NCI-H748 (cell line): ENCODE data around the gene G0S2.
"Not testable (repeated sequence)": the region's sequence is repeated elsewhere in the genome, so short reads cannot be mapped to it uniquely, and the experiment has no call there.

Experiments used
- DNase-seq: peaks from one replicate; lab custom pipeline; 2025; ENCODE audit not compliant: unreplicated experiment; lab: John Stamatoyannopoulos, UW

Gene G0S2

GRCh38 chr1:209675565-209676154 lies 448 bp downstream of the G0S2 start:
- peak; percentile 63 for DNase-seq

GRCh38 chr1:209678981-209679539 lies 3.8 kb downstream of the G0S2 start:
- DNase-seq, result no peak

GRCh38 chr1:209685821-209686220 lies 10.6 kb downstream of the G0S2 start:
- no peak for DNase-seq

GRCh38 chr1:209686322-209686721 lies 11.1 kb downstream of the G0S2 start:
- no peak for DNase-seq

- DNase-seq, result no peak
These were observed 13.6 kb downstream of the G0S2 start for GRCh38 chr1:209688746-209689234.

- peak; percentile 1 for DNase-seq
These were observed 14.3 kb downstream of the G0S2 start for GRCh38 chr1:209689477-209689876.

- no peak for DNase-seq
These were observed 16.0 kb downstream of the G0S2 start for GRCh38 chr1:209691237-209691636.

- DNase-seq, result no peak
These were observed 17.1 kb downstream of the G0S2 start for GRCh38 chr1:209692296-209692695.

GRCh38 chr1:209692745-209693504 lies 17.7 kb downstream of the G0S2 start:
- peak; percentile 77 for DNase-seq

GRCh38 chr1:209696673-209697072 lies 21.5 kb downstream of the G0S2 start:
- no peak for DNase-seq

- DNase-seq, result no peak
These were observed 21.9 kb downstream of the G0S2 start for GRCh38 chr1:209697126-209697525.

GRCh38 chr1:209700686-209701085 lies 25.5 kb downstream of the G0S2 start:
- DNase-seq, result not testable (repeated sequence)

GRCh38 chr1:209702832-209703231 lies 27.6 kb downstream of the G0S2 start:
- no peak for DNase-seq

GRCh38 chr1:209703834-209704504 lies 28.8 kb downstream of the G0S2 start:
- DNase-seq, result no peak

GRCh38 chr1:209704584-209704983 lies 29.4 kb downstream of the G0S2 start, which contains the start of gene HSD11B1:
Gene HSD11B1 (plus strand): TSS chr1:209704846. CDS start chr1:209704943, 97 bp downstream.
- no peak for DNase-seq

GRCh38 chr1:209705033-209705598 lies 29.9 kb downstream of the G0S2 start:
- no peak for DNase-seq

- DNase-seq, result no peak
These were observed 31.4 kb downstream of the G0S2 start for GRCh38 chr1:209706622-209707021.

- no peak for DNase-seq
These were observed 32.1 kb downstream of the G0S2 start for GRCh38 chr1:209707308-209707707.

GRCh38 chr1:209708297-209708696 lies 33.1 kb downstream of the G0S2 start:
- no peak for DNase-seq

GRCh38 chr1:209710093-209710492 lies 34.9 kb downstream of the G0S2 start:
- no peak for DNase-seq

- DNase-seq, result no peak
These were observed 35.6 kb downstream of the G0S2 start for GRCh38 chr1:209710847-209711246.
